GM06990 (cell line): Measurements from ENCODE around the gene RC3H2.

ENCODE experiments used
- DNase-seq: peaks from one replicate; pipeline ENCODE4 v3.0.0-alpha.2; 2011; ENCODE audit not compliant: insufficient read length; ENCODE audit errors: extremely low read depth
- H3K27me3 ChIP-seq: replicated peaks from 2 replicates; pipeline ENCODE4 v1.6.0; 2011; ENCODE audit warnings: low read length; ENCODE audit not compliant: control insufficient read depth, insufficient read depth
- H3K36me3 ChIP-seq: 2 replicates; pipeline ENCODE4 v1.5.1; 2011; ENCODE audit warnings: low read length; ENCODE audit not compliant: control insufficient read depth, insufficient read depth
- H3K4me3 ChIP-seq: replicated peaks from 2 replicates; pipeline ENCODE4 v1.5.1; 2011; ENCODE audit warnings: low read depth, mild to moderate bottlenecking, control low read depth, low read length
- TF ChIP-seq, protein P1 (sequence below): IDR thresholded peaks from 2 replicates; pipeline ENCODE4 v1.5.1; 2011; ENCODE audit warnings: low read length, control low read depth, mild to moderate bottlenecking, inconsistent platforms; ENCODE audit not compliant: insufficient read depth, poor library complexity, severe bottlenecking

The RC3H2 gene

DNA sequence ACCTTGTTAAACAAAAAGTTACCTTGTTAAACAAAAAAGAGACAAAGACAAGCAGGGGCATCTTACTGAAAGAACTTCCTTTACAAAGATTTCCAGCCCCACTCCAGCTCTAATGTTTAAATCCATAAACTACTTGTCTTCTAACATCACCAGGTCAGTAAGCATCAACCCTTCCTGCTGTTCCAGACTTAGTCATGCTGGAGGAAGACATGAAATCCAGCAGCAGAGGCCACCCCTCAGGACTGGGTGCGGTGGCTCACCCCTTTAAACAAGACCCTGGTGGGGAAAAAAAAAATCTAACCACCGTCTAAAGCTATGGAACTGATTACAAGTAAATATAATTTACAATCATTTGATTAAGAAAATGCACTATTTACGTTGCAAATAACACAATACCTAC lies 85.8 kb downstream of the RC3H2 start:
- TF ChIP-seq, protein P1, sequence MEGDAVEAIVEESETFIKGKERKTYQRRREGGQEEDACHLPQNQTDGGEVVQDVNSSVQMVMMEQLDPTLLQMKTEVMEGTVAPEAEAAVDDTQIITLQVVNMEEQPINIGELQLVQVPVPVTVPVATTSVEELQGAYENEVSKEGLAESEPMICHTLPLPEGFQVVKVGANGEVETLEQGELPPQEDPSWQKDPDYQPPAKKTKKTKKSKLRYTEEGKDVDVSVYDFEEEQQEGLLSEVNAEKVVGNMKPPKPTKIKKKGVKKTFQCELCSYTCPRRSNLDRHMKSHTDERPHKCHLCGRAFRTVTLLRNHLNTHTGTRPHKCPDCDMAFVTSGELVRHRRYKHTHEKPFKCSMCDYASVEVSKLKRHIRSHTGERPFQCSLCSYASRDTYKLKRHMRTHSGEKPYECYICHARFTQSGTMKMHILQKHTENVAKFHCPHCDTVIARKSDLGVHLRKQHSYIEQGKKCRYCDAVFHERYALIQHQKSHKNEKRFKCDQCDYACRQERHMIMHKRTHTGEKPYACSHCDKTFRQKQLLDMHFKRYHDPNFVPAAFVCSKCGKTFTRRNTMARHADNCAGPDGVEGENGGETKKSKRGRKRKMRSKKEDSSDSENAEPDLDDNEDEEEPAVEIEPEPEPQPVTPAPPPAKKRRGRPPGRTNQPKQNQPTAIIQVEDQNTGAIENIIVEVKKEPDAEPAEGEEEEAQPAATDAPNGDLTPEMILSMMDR = no peak

DNA sequence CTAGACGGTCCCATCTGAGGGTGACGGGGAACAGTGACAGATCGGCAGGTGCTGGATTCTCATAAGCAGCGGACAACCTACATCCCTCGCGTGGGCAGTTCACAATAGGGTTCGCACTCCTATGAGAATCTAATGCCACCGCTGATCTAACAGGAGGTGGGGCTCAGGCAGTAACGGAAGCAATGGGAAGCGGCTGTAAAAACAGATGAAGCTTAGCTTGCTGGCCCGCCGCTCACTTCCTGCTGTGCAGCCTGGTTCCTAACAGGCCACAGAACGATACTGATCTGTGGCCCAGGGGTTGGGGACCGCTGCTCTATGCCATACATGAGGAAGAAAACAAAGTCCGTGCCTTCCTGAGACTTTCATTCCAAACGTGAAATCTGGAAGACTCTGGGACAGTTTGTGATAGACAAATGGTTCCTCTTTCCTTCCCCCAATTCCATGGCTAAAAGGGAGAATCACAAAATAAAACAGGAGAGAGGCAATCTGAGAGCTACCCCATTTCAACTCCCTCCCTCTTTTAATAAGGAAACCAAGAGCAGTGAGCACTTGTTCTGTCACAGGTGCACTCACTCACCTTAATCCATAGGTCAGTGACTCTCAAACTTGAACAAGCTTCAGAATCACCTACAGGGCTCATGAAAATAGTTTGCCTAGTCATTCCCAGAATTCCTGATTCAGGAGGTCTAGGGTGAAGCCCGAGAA lies 88.8 kb downstream of the RC3H2 start:
- no peak for DNase-seq
- peaks cover 3% of the 10 kb centered on the region for H3K36me3 ChIP-seq
- TF ChIP-seq, protein P1 = no peak

More for the DNA sequence above, 85.8 kb downstream of the RC3H2 start:
- H3K27me3 ChIP-seq = no peaks in the 10 kb centered on the region
- peaks cover 11% of the 10 kb centered on the region for H3K36me3 ChIP-seq
- no peak for DNase-seq
- no peak overlapping the region for H3K4me3 ChIP-seq

GRCh38 chr9:122815544-122815943 lies 89.6 kb downstream of the RC3H2 start:
- DNase-seq = no peak
- TF ChIP-seq, protein P1 = no peak
- Histone ChIP-seq H3K27me3 (no peaks in the 10 kb centered on the region), H3K4me3 (no peak overlapping the region), H3K36me3 (peaks cover 3% of the 10 kb centered on the region)

More for the DNA sequence above, 88.8 kb downstream of the RC3H2 start:
- Histone ChIP-seq H3K27me3 (no peaks in the 10 kb centered on the region), H3K4me3 (no peak overlapping the region)

GRCh38 chr9:122814545-122814944 lies 90.6 kb downstream of the RC3H2 start:
- Histone ChIP-seq H3K27me3 (no peaks in the 10 kb centered on the region), H3K36me3 (no peaks in the 10 kb centered on the region; the same call in 1 of the 2 replicates), H3K4me3 (no peak overlapping the region)
- DNase-seq = no peak
- TF ChIP-seq, protein P1 = no peak

DNA sequence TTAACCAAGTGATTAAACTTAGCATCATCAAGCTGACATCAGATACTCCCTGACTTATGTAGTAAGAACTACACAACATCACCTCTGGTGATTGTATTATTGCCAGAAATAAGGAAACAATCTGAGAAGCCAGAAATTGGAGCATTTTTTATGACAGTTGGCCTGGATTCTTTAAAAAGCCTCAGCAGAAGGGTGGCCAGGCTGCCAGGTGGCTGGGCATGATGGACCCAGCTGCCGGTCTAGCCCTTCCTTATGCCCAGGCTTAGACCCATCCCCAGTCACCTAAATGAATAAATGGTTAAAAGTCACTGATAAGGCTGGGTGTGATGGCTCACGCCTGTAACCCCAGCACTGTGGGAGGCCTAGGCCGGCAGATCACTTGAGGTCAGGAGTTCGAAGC lies 92.4 kb downstream of the RC3H2 start:
- H3K27me3 ChIP-seq = no peaks in the 10 kb centered on the region
- H3K4me3 ChIP-seq = no peak overlapping the region
- TF ChIP-seq, protein P1 = no peak
- no peak for DNase-seq
- no peaks in the 10 kb centered on the region; the same call in 1 of the 2 replicates for H3K36me3 ChIP-seq
